HG03066 (cell line): ENCODE data around the gene HOXB7.

ENCODE experiments used
- ATAC-seq: cut with Tn5 transposase; IDR thresholded peaks from one replicate; pipeline ENCODE4 v1.9.1; 2021; ENCODE audit warnings: low read depth; ENCODE audit not compliant: unreplicated experiment

The HOXB7 gene

GRCh38 chr17:48637323-48638260 lies 26.8 kb upstream of the HOXB7 start:
- no peak for ATAC-seq

GRCh38 chr17:48636177-48637018 lies 25.6 kb upstream of the HOXB7 start:
- no peak for ATAC-seq

- ATAC-seq = no peak
Observed at GRCh38 chr17:48634493-48635208, 23.8 kb upstream of the HOXB7 start.

- ATAC-seq = no peak
Observed at GRCh38 chr17:48633266-48633677, 22.5 kb upstream of the HOXB7 start.

GRCh38 chr17:48632579-48633265 lies 21.9 kb upstream of the HOXB7 start:
- no peak for ATAC-seq

GRCh38 chr17:48631693-48632578 lies 21.1 kb upstream of the HOXB7 start:
- no peak for ATAC-seq

GRCh38 chr17:48630925-48631692 lies 20.3 kb upstream of the HOXB7 start:
- no peak for ATAC-seq

GRCh38 chr17:48630009-48630924 lies 19.4 kb upstream of the HOXB7 start:
- no peak for ATAC-seq

- ATAC-seq = no peak
Observed at GRCh38 chr17:48629411-48629759, 18.6 kb upstream of the HOXB7 start.

- no peak for ATAC-seq
Observed at GRCh38 chr17:48628649-48629410, 18.0 kb upstream of the HOXB7 start.

- ATAC-seq = no peak
Observed at GRCh38 chr17:48627623-48628521, 17.1 kb upstream of the HOXB7 start.

GRCh38 chr17:48627118-48627597 lies 16.3 kb upstream of the HOXB7 start:
- no peak for ATAC-seq

GRCh38 chr17:48626245-48627117 lies 15.7 kb upstream of the HOXB7 start, which contains the start of gene HOXB9:
Gene HOXB9 (minus strand): TSS chr17:48626358. CDS start chr17:48626269, 89 bp downstream.
- no peak for ATAC-seq

GRCh38 chr17:48625495-48626244 lies 14.9 kb upstream of the HOXB7 start:
- ATAC-seq = no peak
